Skeletal muscle satellite cell (primary cell): ENCODE data around the gene ZNF385D.
"Not testable (repeated sequence)": the region's sequence is repeated elsewhere in the genome, so short reads cannot be mapped to it uniquely, and the experiment has no call there.

Experiments used
- H3K27me3 ChIP-seq: 2 replicates; pipeline ENCODE4 v1.7.0; 2013; ENCODE audit warnings: low read length; ENCODE audit not compliant: control insufficient read depth, insufficient read depth
- H3K36me3 ChIP-seq: 2 replicates; pipeline ENCODE4 v1.7.0; 2013; ENCODE audit warnings: mild to moderate bottlenecking, control low read depth, low read length; ENCODE audit not compliant: insufficient read depth
- H3K4me1 ChIP-seq: 2 replicates; pipeline ENCODE4 v1.7.0; 2013; ENCODE audit warnings: low read length; ENCODE audit not compliant: control insufficient read depth, insufficient read depth
- H3K4me2 ChIP-seq: 2 replicates; pipeline ENCODE4 v1.7.0; 2013; ENCODE audit warnings: mild to moderate bottlenecking, low read length
- H3K4me3 ChIP-seq: 2 replicates; pipeline ENCODE4 v1.7.0; 2013; ENCODE audit warnings: low read length
- H3K9ac ChIP-seq: 2 replicates; pipeline ENCODE4 v1.7.0; 2013; ENCODE audit warnings: mild to moderate bottlenecking, low read depth, low read length, moderate library complexity
- H3K9me3 ChIP-seq: replicated peaks from 2 replicates; pipeline ENCODE4 v1.7.0; 2013; ENCODE audit warnings: mild to moderate bottlenecking, control low read depth, low read length

ZNF385D gene

GRCh38 chr3:21500834-21501233 is 250.2 kb downstream of the ZNF385D start:
- Histone ChIP-seq H3K27me3 (no peaks in the 10 kb centered on the region), H3K4me1 (no peaks in the 10 kb centered on the region), H3K36me3 (no peaks in the 10 kb centered on the region), H3K4me3 (no peak overlapping the region), H3K9ac (no peak overlapping the region), H3K9me3 (no peaks in the 10 kb centered on the region), H3K4me2 (no peak overlapping the region)

GRCh38 chr3:21490671-21491070 is 260.3 kb downstream of the ZNF385D start:
- H3K36me3 ChIP-seq, H3K27me3 ChIP-seq, H3K4me2 ChIP-seq, H3K9ac ChIP-seq, H3K4me1 ChIP-seq, H3K9me3 ChIP-seq, H3K4me3 ChIP-seq: not testable (repeated sequence)

- Histone ChIP-seq H3K4me2 (no peak overlapping the region), H3K9ac (no peak overlapping the region), H3K4me3 (no peak overlapping the region), H3K9me3 (no peaks in the 10 kb centered on the region), H3K4me1 (no peaks in the 10 kb centered on the region), H3K36me3 (no peaks in the 10 kb centered on the region), H3K27me3 (no peaks in the 10 kb centered on the region)
These were observed 263.5 kb downstream of the ZNF385D start for GRCh38 chr3:21487520-21487919.

GRCh38 chr3:21486024-21486935 is 264.7 kb downstream of the ZNF385D start:
- not testable (repeated sequence) for H3K9me3 ChIP-seq, H3K36me3 ChIP-seq, H3K4me3 ChIP-seq, H3K4me1 ChIP-seq, H3K27me3 ChIP-seq, H3K9ac ChIP-seq, H3K4me2 ChIP-seq

GRCh38 chr3:21484828-21485144 is 266.2 kb downstream of the ZNF385D start:
- Histone ChIP-seq H3K4me3 (no peak overlapping the region), H3K4me1 (no peaks in the 10 kb centered on the region), H3K4me2 (no peak overlapping the region), H3K9me3 (no peaks in the 10 kb centered on the region), H3K36me3 (no peaks in the 10 kb centered on the region), H3K27me3 (no peaks in the 10 kb centered on the region), H3K9ac (no peak overlapping the region)

- Histone ChIP-seq H3K9me3 (no peaks in the 10 kb centered on the region), H3K9ac (no peak overlapping the region), H3K36me3 (no peaks in the 10 kb centered on the region), H3K4me3 (no peak overlapping the region), H3K4me1 (no peaks in the 10 kb centered on the region), H3K4me2 (no peak overlapping the region), H3K27me3 (no peaks in the 10 kb centered on the region)
These were observed 266.8 kb downstream of the ZNF385D start for GRCh38 chr3:21484057-21484827.

- no peaks in the 10 kb centered on the region for H3K9me3 ChIP-seq
- H3K36me3 ChIP-seq: no peaks in the 10 kb centered on the region
- H3K4me2 ChIP-seq: no peak overlapping the region
- peaks cover 14% of the 10 kb centered on the region for H3K4me1 ChIP-seq
- no peaks in the 10 kb centered on the region for H3K27me3 ChIP-seq
- H3K4me3 ChIP-seq: no peak overlapping the region
- no peak overlapping the region for H3K9ac ChIP-seq
These were observed 269.0 kb downstream of the ZNF385D start for GRCh38 chr3:21481991-21482390.

- H3K27me3 ChIP-seq: no peaks in the 10 kb centered on the region
- H3K4me1 ChIP-seq: peaks cover 16% of the 10 kb centered on the region
- H3K4me2 ChIP-seq: no peak overlapping the region
- H3K9ac ChIP-seq: no peak overlapping the region
- no peaks in the 10 kb centered on the region for H3K9me3 ChIP-seq
- H3K4me3 ChIP-seq: no peak overlapping the region
- no peaks in the 10 kb centered on the region for H3K36me3 ChIP-seq
These were observed 273.3 kb downstream of the ZNF385D start for GRCh38 chr3:21477541-21478288.

- Histone ChIP-seq H3K4me2 (no peak overlapping the region), H3K4me1 (no peaks in the 10 kb centered on the region), H3K9ac (no peak overlapping the region)
These were observed 284.5 kb downstream of the ZNF385D start for GRCh38 chr3:21466476-21466875.

GRCh38 chr3:21464746-21465145 is 286.3 kb downstream of the ZNF385D start:
- Histone ChIP-seq H3K4me2 (no peak overlapping the region), H3K9ac (no peak overlapping the region), H3K36me3 (no peaks in the 10 kb centered on the region), H3K9me3 (no peaks in the 10 kb centered on the region), H3K4me3 (no peak overlapping the region), H3K4me1 (no peaks in the 10 kb centered on the region), H3K27me3 (no peaks in the 10 kb centered on the region)

More at GRCh38 chr3:21466476-21466875, 284.5 kb downstream of the ZNF385D start:
- Histone ChIP-seq H3K36me3 (no peaks in the 10 kb centered on the region), H3K9me3 (no peaks in the 10 kb centered on the region), H3K4me3 (no peak overlapping the region), H3K27me3 (no peaks in the 10 kb centered on the region)

GRCh38 chr3:21463319-21463718 is 287.7 kb downstream of the ZNF385D start:
- no peaks in the 10 kb centered on the region for H3K36me3 ChIP-seq
- H3K4me1 ChIP-seq: no peaks in the 10 kb centered on the region
- no peak overlapping the region for H3K4me3 ChIP-seq

More at GRCh38 chr3:21463319-21463718, 287.7 kb downstream of the ZNF385D start:
- Histone ChIP-seq H3K4me2 (no peak overlapping the region), H3K27me3 (no peaks in the 10 kb centered on the region), H3K9ac (no peak overlapping the region), H3K9me3 (no peaks in the 10 kb centered on the region)
